Measurements from ENCODE around the gene CACNA2D3.

Gene CACNA2D3

GRCh38 chr3:54914180-54914579 lies 791.8 kb downstream of the CACNA2D3 start:
- H3K36me3 ChIP-seq (replicated peaks; ENCODE audit: insufficient read depth, low read length), result no peaks in the 10 kb centered on the region
- no peak for DNase-seq
- H3K4me1 ChIP-seq (ENCODE audit: low read length), result no peaks in the 10 kb centered on the region
- no peak overlapping the region for H3K9ac ChIP-seq (ENCODE audit: low read length)
- H3K9me2 ChIP-seq (replicated peaks; ENCODE audit: insufficient read depth, low read length), result no peaks in the 10 kb centered on the region
- H2AFZ ChIP-seq (ENCODE audit: low read length), result no peak overlapping the region
- no peaks in the 10 kb centered on the region for H3F3A ChIP-seq (ENCODE audit: insufficient read depth, low read length)
- H3K9me3 ChIP-seq (replicated peaks; ENCODE audit: insufficient read depth, low read length), result no peaks in the 10 kb centered on the region
- H3K4me3 ChIP-seq (ENCODE audit: low read length), result no peak overlapping the region
- no peak overlapping the region for H3K4me2 ChIP-seq (ENCODE audit: low read depth, low read length)
- no peak overlapping the region for H3K27ac ChIP-seq (ENCODE audit: low read length)
- H3K79me2 ChIP-seq (ENCODE audit: low read length), result no peaks in the 10 kb centered on the region
- TF ChIP-seq EZH2 (optimal IDR thresholded peaks at IDR 0.05; ENCODE audit: low read depth, low read length) (no peak), CTCF (IDR thresholded peaks at IDR 0.05; ENCODE audit: low read length) (no peak), EZH2phosphoT487 (IDR thresholded peaks at IDR 0.05; ENCODE audit: low read length) (no peak)
- no peaks in the 10 kb centered on the region for H4K20me1 ChIP-seq (ENCODE audit: insufficient read depth, low read length)
- no peaks in the 10 kb centered on the region for H3K27me3 ChIP-seq (replicated peaks; ENCODE audit: insufficient read depth, low read length)

- H3K27ac ChIP-seq (ENCODE audit: low read length), result no peak overlapping the region
- no peak overlapping the region for H3K9ac ChIP-seq (ENCODE audit: low read length)
- H3K36me3 ChIP-seq (replicated peaks; ENCODE audit: insufficient read depth, low read length), result no peaks in the 10 kb centered on the region
- no peaks in the 10 kb centered on the region for H3K9me2 ChIP-seq (replicated peaks; ENCODE audit: insufficient read depth, low read length)
- no peaks in the 10 kb centered on the region for H4K20me1 ChIP-seq (ENCODE audit: insufficient read depth, low read length)
- no peak overlapping the region for H3K4me2 ChIP-seq (ENCODE audit: low read depth, low read length)
- no peaks in the 10 kb centered on the region for H3K27me3 ChIP-seq (replicated peaks; ENCODE audit: insufficient read depth, low read length)
- TF ChIP-seq CTCF (IDR thresholded peaks at IDR 0.05; ENCODE audit: low read length) (no peak), EZH2 (optimal IDR thresholded peaks at IDR 0.05; ENCODE audit: low read depth, low read length) (no peak), EZH2phosphoT487 (IDR thresholded peaks at IDR 0.05; ENCODE audit: low read length) (no peak)
- no peaks in the 10 kb centered on the region for H3K4me1 ChIP-seq (ENCODE audit: low read length)
- no peak overlapping the region for H3K4me3 ChIP-seq (ENCODE audit: low read length)
- no peak for DNase-seq
- no peaks in the 10 kb centered on the region for H3K9me3 ChIP-seq (replicated peaks; ENCODE audit: insufficient read depth, low read length)
- H3F3A ChIP-seq (ENCODE audit: insufficient read depth, low read length), result no peaks in the 10 kb centered on the region
- H3K79me2 ChIP-seq (ENCODE audit: low read length), result no peaks in the 10 kb centered on the region
- H2AFZ ChIP-seq (ENCODE audit: low read length), result no peak overlapping the region
Observed at GRCh38 chr3:54915181-54915580, 792.8 kb downstream of the CACNA2D3 start.

GRCh38 chr3:54915976-54916375 lies 793.6 kb downstream of the CACNA2D3 start:
- DNase-seq, result no peak
- H4K20me1 ChIP-seq (ENCODE audit: insufficient read depth, low read length), result no peaks in the 10 kb centered on the region
- TF ChIP-seq EZH2 (optimal IDR thresholded peaks at IDR 0.05; ENCODE audit: low read depth, low read length), result no peak
- H3K79me2 ChIP-seq (ENCODE audit: low read length), result no peaks in the 10 kb centered on the region
- no peaks in the 10 kb centered on the region for H3K9me3 ChIP-seq (replicated peaks; ENCODE audit: insufficient read depth, low read length)
- no peak overlapping the region for H2AFZ ChIP-seq (ENCODE audit: low read length)
- H3K4me3 ChIP-seq (ENCODE audit: low read length), result no peak overlapping the region
- no peak overlapping the region for H3K27ac ChIP-seq (ENCODE audit: low read length)
- H3F3A ChIP-seq (ENCODE audit: insufficient read depth, low read length), result no peaks in the 10 kb centered on the region
- no peaks in the 10 kb centered on the region for H3K27me3 ChIP-seq (replicated peaks; ENCODE audit: insufficient read depth, low read length)
- H3K4me1 ChIP-seq (ENCODE audit: low read length), result no peaks in the 10 kb centered on the region
- no peaks in the 10 kb centered on the region for H3K36me3 ChIP-seq (replicated peaks; ENCODE audit: insufficient read depth, low read length)
- H3K9me2 ChIP-seq (replicated peaks; ENCODE audit: insufficient read depth, low read length), result no peaks in the 10 kb centered on the region
- H3K4me2 ChIP-seq (ENCODE audit: low read depth, low read length), result no peak overlapping the region
- H3K9ac ChIP-seq (ENCODE audit: low read length), result no peak overlapping the region

- no peaks in the 10 kb centered on the region for H3K9me3 ChIP-seq (replicated peaks; ENCODE audit: insufficient read depth, low read length)
- TF ChIP-seq EZH2phosphoT487 (IDR thresholded peaks at IDR 0.05; ENCODE audit: low read length), result no peak
- no peak for TF ChIP-seq CTCF (IDR thresholded peaks at IDR 0.05; ENCODE audit: low read length)
- TF ChIP-seq EZH2 (optimal IDR thresholded peaks at IDR 0.05; ENCODE audit: low read depth, low read length), result no peak
- no peaks in the 10 kb centered on the region for H3K79me2 ChIP-seq (ENCODE audit: low read length)
- H3K4me3 ChIP-seq (ENCODE audit: low read length), result no peak overlapping the region
- H3K36me3 ChIP-seq (replicated peaks; ENCODE audit: insufficient read depth, low read length), result no peaks in the 10 kb centered on the region
- H3K4me1 ChIP-seq (ENCODE audit: low read length), result no peaks in the 10 kb centered on the region
- H3K27me3 ChIP-seq (replicated peaks; ENCODE audit: insufficient read depth, low read length), result no peaks in the 10 kb centered on the region
- H3K4me2 ChIP-seq (ENCODE audit: low read depth, low read length), result no peak overlapping the region
- H2AFZ ChIP-seq (ENCODE audit: low read length), result no peak overlapping the region
- no peaks in the 10 kb centered on the region for H4K20me1 ChIP-seq (ENCODE audit: insufficient read depth, low read length)
- no peak overlapping the region for H3K27ac ChIP-seq (ENCODE audit: low read length)
- no peak for DNase-seq
- H3F3A ChIP-seq (ENCODE audit: insufficient read depth, low read length), result no peaks in the 10 kb centered on the region
- H3K9ac ChIP-seq (ENCODE audit: low read length), result no peak overlapping the region
- H3K9me2 ChIP-seq (replicated peaks; ENCODE audit: insufficient read depth, low read length), result no peaks in the 10 kb centered on the region
Observed at GRCh38 chr3:54916732-54917131, 794.4 kb downstream of the CACNA2D3 start.
